K562 (cell line): ENCODE results near the gene LPIN3. TPM values are rescaled to one million over a fixed set of nuclear protein-coding genes. Genes with fewer than 3 reads are reported as not detected.

Experiments
- ATAC-seq: fragments of 200-7000 bp; cut with Tn5 transposase; 3 replicates; pipeline ENCODE4 v1.9.1; 2020; ENCODE audit warnings: moderate library complexity
- BruUV-seq: library from RNA; stranded (reverse); fragments of 400-500 nt; replicated peaks from 2 replicates; lab custom pipeline; 2021; lab: Mats Ljungman, UMichigan
- CTCF ChIA-PET: fragments of 300-600 bp; formaldehyde crosslinking; extraction: SDS; loops from one replicate; lab custom pipeline; 2021; ENCODE audit warnings: low intra/inter-chr PET ratio; lab: Yijun Ruan, JAX
- POLR2A ChIA-PET: fragments of 300-600, 350-650 bp; sonication (Branson Sonifier 250); formaldehyde crosslinking; extraction: SDS; loops from one replicate; lab custom pipeline; 2021; ENCODE audit warnings: antibody characterized with exemption, inconsistent platforms; lab: Yijun Ruan, JAX
- DNase-seq, 4 experiments: peaks; one replicate each; pipeline versions ENCODE4 v3.0.0 to v3.0.0-alpha.2; 2011 to 2018; ENCODE audit warnings: low spot score in 3 of 4, mixed read lengths in 3 of 4; ENCODE audit errors: extremely low read depth in 1 of 4
- FAIRE-seq: peaks from 2 replicates; lab custom pipeline; 2011; peaks lifted over from hg19 to GRCh38; lab: Jason Lieb, UNC
- H2AFZ ChIP-seq: 2 replicates; pipeline ENCODE4 v1.6.0; 2011; ENCODE audit warnings: low read depth, low read length, control low read depth, inconsistent platforms
- H3K27ac ChIP-seq: fragments of 200-600 bp; 3 replicates; pipeline ENCODE4 v1.8.0; 2011; ENCODE audit warnings: low read depth, mild to moderate bottlenecking, control low read depth, inconsistent platforms, low read length, moderate library complexity, mixed read lengths; ENCODE audit errors: extremely low read depth
- H3K27me3 ChIP-seq, 2 experiments: fragments of 300-600 bp in 1 of 2; 2 replicates in 1 of 2; 3 replicates in 1 of 2; pipeline versions ENCODE4 v1.6.0 to v1.8.0; 2011; ENCODE audit warnings: inconsistent platforms in 2 of 2, low read length in 2 of 2, mild to moderate bottlenecking in 1 of 2, mixed read lengths in 1 of 2, moderate library complexity in 1 of 2; ENCODE audit not compliant: control insufficient read depth in 2 of 2, insufficient read depth in 2 of 2
- H3K36me3 ChIP-seq: fragments of 300-600 bp; 3 replicates; pipeline ENCODE4 v1.8.0; 2011; ENCODE audit warnings: mild to moderate bottlenecking, low read length, inconsistent platforms; ENCODE audit not compliant: control insufficient read depth, insufficient read depth
- H3K4me1 ChIP-seq, 2 experiments: fragments of 200-600 bp in 1 of 2; replicated peaks in 1 of 2; 2 replicates in 1 of 2; 3 replicates in 1 of 2; pipeline versions ENCODE4 v1.5.1 to v1.8.0; 2011; ENCODE audit warnings: inconsistent platforms in 2 of 2, low read length in 2 of 2, mild to moderate bottlenecking in 1 of 2, mixed read lengths in 1 of 2, moderate library complexity in 1 of 2; ENCODE audit not compliant: control insufficient read depth in 2 of 2, insufficient read depth in 2 of 2
- H3K4me2 ChIP-seq: 2 replicates; pipeline ENCODE4 v1.6.1; 2011; ENCODE audit warnings: low read length, control low read depth, inconsistent platforms, mixed read lengths; ENCODE audit not compliant: insufficient read depth
- H3K4me3 ChIP-seq: fragments of 200-600 bp; sonication (generic), shearing (Covaris generic); 2 replicates; pipeline ENCODE4 v1.5.1; 2016; ENCODE audit warnings: control low read depth, inconsistent platforms
- H3K79me2 ChIP-seq: fragments of 200-600 bp; 3 replicates; pipeline ENCODE4 v1.8.0; 2011; ENCODE audit warnings: low read length, inconsistent platforms; ENCODE audit not compliant: control insufficient read depth, insufficient read depth
- H3K9ac ChIP-seq, 2 experiments: 2 replicates each; pipeline versions ENCODE4 v1.6.0 to v1.6.1; 2011; ENCODE audit warnings: low read depth in 2 of 2, low read length in 2 of 2, control low read depth in 1 of 2, inconsistent platforms in 1 of 2, mild to moderate bottlenecking in 1 of 2, mixed read lengths in 1 of 2; ENCODE audit not compliant: insufficient read depth in 1 of 2
- H3K9me1 ChIP-seq: one replicate; pipeline ENCODE4 v1.6.0; 2011; ENCODE audit warnings: inconsistent platforms, mild to moderate bottlenecking, low read length, moderate library complexity; ENCODE audit not compliant: control insufficient read depth, insufficient read depth
- H3K9me3 ChIP-seq: replicated peaks from 2 replicates; pipeline ENCODE4 v1.5.1; 2011; ENCODE audit warnings: low read depth, low read length, inconsistent platforms; ENCODE audit not compliant: control insufficient read depth, insufficient read depth
- H4K20me1 ChIP-seq: replicated peaks from 2 replicates; pipeline ENCODE4 v1.6.1; 2011; ENCODE audit warnings: low read length, inconsistent platforms, mixed read lengths; ENCODE audit not compliant: control insufficient read depth, insufficient read depth
- CHD1 ChIP-seq: fragments of 200-600 bp; sonication (generic); IDR thresholded peaks from one replicate; pipeline ENCODE4 v1.6.1; 2012; ENCODE audit warnings: mild to moderate bottlenecking, moderate library complexity, low read length, inconsistent platforms
- DMBX1 ChIP-seq: fragments of 250-450 bp; sonication (Bioruptor Pico); IDR thresholded peaks from 2 replicates; pipeline ENCODE4 v1.8.0; 2022; ENCODE audit warnings: inconsistent platforms, mild to moderate bottlenecking, moderate library complexity, borderline replicate concordance
- EP400 ChIP-seq: fragments of 450-650 bp; IDR thresholded peaks from 2 replicates; pipeline ENCODE4 v1.6.1; 2017; ENCODE audit warnings: antibody characterized with exemption, mild to moderate bottlenecking, moderate library complexity
- GATA2 ChIP-seq: sonication (generic); formaldehyde crosslinking; IDR thresholded peaks from 2 replicates; pipeline ENCODE4 v1.4.0; 2020; ENCODE audit warnings: mild to moderate bottlenecking, missing genetic modification reagents
- KDM1A ChIP-seq, 2 experiments: fragments of 450-650 bp; IDR thresholded peaks; 2 replicates each; pipeline ENCODE4 v1.6.1; 2016; ENCODE audit warnings: mild to moderate bottlenecking in 2 of 2
- MEIS2 ChIP-seq: fragments of 450-650 bp; IDR thresholded peaks from 2 replicates; pipeline ENCODE4 v1.6.1; 2014; ENCODE audit warnings: mild to moderate bottlenecking; ENCODE audit not compliant: partially characterized antibody
- NELFE ChIP-seq: IDR thresholded peaks from 2 replicates; pipeline ENCODE4 v1.6.1; 2011; ENCODE audit warnings: mild to moderate bottlenecking; ENCODE audit not compliant: insufficient read depth, insufficient read length
- WGBS: fragments of 100-300 bp; shearing (Covaris generic); methylation state at CpG from one replicate; pipeline ENCODE4 v1.1.6; 2016; ENCODE audit warnings: low coverage, mixed read lengths; ENCODE audit not compliant: insufficient coverage; ENCODE audit errors: missing lambda C conversion rate; 5-methylcytosine and 5-hydroxymethylcytosine counted together
- in situ Hi-C: fragments of 300-500 bp; cut with MboI; formaldehyde crosslinking; loops from 4 replicates; pipeline ENCODE4 v1.15.0; 2018; ENCODE audit warnings: inconsistent platforms, mixed read lengths
- intact Hi-C: fragments of 100-400 bp; cut with micrococcal nuclease; formaldehyde crosslinking; loops from 2 replicates; pipeline ENCODE4 v1.14.2; 2022
- polyA plus RNA-seq, 8 experiments: library from polyadenylated mRNA; depleted of rRNA in 4 of 8; stranded (reverse) in 5 of 8; unstranded in 3 of 8; fragments of >200 nt; fragmentation: Nextera tagmentation in 2 of 8; fragmentation: Illumina TruSeq in 1 of 8; extraction: Ambion mirVana in 2 of 8; extraction: Trizol in 1 of 8; gene quantifications; 2 replicates each; pipeline versions ENCODE4 v1.2.1 to v1.2.3, GENCODE V29; 2011 to 2014; ENCODE audit warnings: inconsistent platforms in 1 of 8, missing spikeins in 1 of 8
- total RNA-seq, 7 experiments: library from RNA; depleted of rRNA in 6 of 7; stranded (reverse); fragments of >200 nt in 6 of 7; fragmentation: Illumina TruSeq in 2 of 7; extraction: Trizol in 2 of 7; gene quantifications; 2 replicates each; pipeline versions ENCODE4 v1.2.1 to v1.2.3, GENCODE V29; 2011 to 2021; ENCODE audit warnings: low replicate concordance in 1 of 7
- TF ChIP-seq, protein P1 (sequence below): fragments of 450-650 bp; IDR thresholded peaks from 2 replicates; pipeline ENCODE4 v1.7.1; 2018; ENCODE audit warnings: mild to moderate bottlenecking, low read depth; ENCODE audit not compliant: partially characterized antibody

Gene LPIN3
- total and polyA plus RNA-seq, 9 of the 15 experiments (the other 6 are each of a cell fraction or from before 2014, with no cell fraction given) = 2.2 to 10.4 (median 5.9) TPM

DNA sequence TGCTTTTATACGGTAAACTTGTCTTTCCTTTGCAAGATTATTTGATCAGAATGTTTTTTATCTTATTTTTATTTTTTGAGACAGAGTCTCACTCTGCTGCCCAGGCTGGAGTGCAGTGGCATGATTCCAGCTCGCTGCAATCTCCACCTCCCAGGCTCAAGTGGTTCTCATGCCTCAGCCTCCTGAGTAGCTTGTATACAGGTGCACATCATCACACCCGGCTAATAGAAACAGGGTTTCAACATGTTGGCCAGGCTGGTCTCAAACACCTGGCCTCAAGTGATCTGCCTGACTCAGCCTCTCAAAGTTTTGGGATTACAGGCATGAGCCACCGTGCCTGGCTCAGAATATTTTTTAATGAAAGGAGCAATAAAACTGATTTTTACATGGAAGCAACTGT is 8.9 kb upstream of the LPIN3 start:
- Histone ChIP-seq H3K36me3 (no peaks in the 10 kb centered on the region), H4K20me1 (no peaks in the 10 kb centered on the region), H3K27ac (no peak overlapping the region), H3K4me1 (peaks cover 3 to 11% of the 10 kb centered on the region in 2 experiments; a peak in 2 of 5 replicates), H2AFZ (no peak overlapping the region), H3K9me1 (no peaks in the 10 kb centered on the region), H3K27me3 (peaks cover 0 to 10% of the 10 kb centered on the region in 2 experiments; a peak in 2 of 5 replicates), H3K9ac (no peak overlapping the region), H3K9me3 (no peaks in the 10 kb centered on the region), H3K4me3 (no peak overlapping the region), H3K79me2 (no peaks in the 10 kb centered on the region), H3K4me2 (no peak overlapping the region)
- no peak for FAIRE-seq
- ATAC-seq = no peak
- intact Hi-C loops (no loop called here), in situ Hi-C loops (no loop called here)
- 17% methylated on average over 4 of the region's 4 CpGs for WGBS
- POLR2A ChIA-PET = no interaction called here
- no TSS peak for BruUV-seq
- no peak for TF ChIP-seq MEIS2
- TF ChIP-seq, protein P1, sequence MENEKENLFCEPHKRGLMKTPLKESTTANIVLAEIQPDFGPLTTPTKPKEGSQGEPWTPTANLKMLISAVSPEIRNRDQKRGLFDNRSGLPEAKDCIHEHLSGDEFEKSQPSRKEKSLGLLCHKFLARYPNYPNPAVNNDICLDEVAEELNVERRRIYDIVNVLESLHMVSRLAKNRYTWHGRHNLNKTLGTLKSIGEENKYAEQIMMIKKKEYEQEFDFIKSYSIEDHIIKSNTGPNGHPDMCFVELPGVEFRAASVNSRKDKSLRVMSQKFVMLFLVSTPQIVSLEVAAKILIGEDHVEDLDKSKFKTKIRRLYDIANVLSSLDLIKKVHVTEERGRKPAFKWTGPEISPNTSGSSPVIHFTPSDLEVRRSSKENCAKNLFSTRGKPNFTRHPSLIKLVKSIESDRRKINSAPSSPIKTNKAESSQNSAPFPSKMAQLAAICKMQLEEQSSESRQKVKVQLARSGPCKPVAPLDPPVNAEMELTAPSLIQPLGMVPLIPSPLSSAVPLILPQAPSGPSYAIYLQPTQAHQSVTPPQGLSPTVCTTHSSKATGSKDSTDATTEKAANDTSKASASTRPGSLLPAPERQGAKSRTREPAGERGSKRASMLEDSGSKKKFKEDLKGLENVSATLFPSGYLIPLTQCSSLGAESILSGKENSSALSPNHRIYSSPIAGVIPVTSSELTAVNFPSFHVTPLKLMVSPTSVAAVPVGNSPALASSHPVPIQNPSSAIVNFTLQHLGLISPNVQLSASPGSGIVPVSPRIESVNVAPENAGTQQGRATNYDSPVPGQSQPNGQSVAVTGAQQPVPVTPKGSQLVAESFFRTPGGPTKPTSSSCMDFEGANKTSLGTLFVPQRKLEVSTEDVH = no peak
- no peak for TF ChIP-seq CHD1
- no peak for TF ChIP-seq KDM1A (IDR thresholded peaks at IDR 0.05)
- TF ChIP-seq EP400 = no peak
- no peak for TF ChIP-seq NELFE
- TF ChIP-seq DMBX1 = no peak
- no peak for TF ChIP-seq GATA2 (CRISPR knock-in tag)
- no peak for DNase-seq
- CTCF ChIA-PET = interaction anchor here (0.6 kb wide), 1 partner anchor 61 kb away, joined by 3 read pairs; no protein-coding TSS in a partner anchor
